HepG2 (cell line): ENCODE measurements around the gene FOXN3. TPM values are rescaled to one million over a fixed set of nuclear protein-coding genes. Genes with fewer than 3 reads are reported as not detected.

Experiments
- FOXO1 ChIP-seq: sonication (generic); formaldehyde crosslinking; IDR thresholded peaks from 2 replicates; pipeline ENCODE4 v1.4.0; 2020; ENCODE audit warnings: missing genetic modification reagents
- HHEX ChIP-seq: IDR thresholded peaks from 2 replicates; pipeline ENCODE4 v1.6.1; 2016; ENCODE audit warnings: control low read depth
- KMT2B ChIP-seq: IDR thresholded peaks from 2 replicates; pipeline ENCODE4 v1.6.1; 2016; ENCODE audit warnings: missing genetic modification reagents, missing compliant biosample characterization
- NKX3-1 ChIP-seq: sonication (generic); formaldehyde crosslinking; IDR thresholded peaks from 2 replicates; pipeline ENCODE4 v1.5.0; 2020; ENCODE audit warnings: missing genetic modification reagents
- REXO4 ChIP-seq: sonication (generic); formaldehyde crosslinking; IDR thresholded peaks from 2 replicates; pipeline ENCODE4 v1.8.0; 2022; ENCODE audit warnings: missing genetic modification reagents, mild to moderate bottlenecking, borderline replicate concordance
- TCF7L2 ChIP-seq: IDR thresholded peaks from 2 replicates; pipeline ENCODE4 v1.6.1; 2011; ENCODE audit warnings: mild to moderate bottlenecking, low read depth, low read length, moderate library complexity
- TRIM24 ChIP-seq: sonication (generic); formaldehyde crosslinking; IDR thresholded peaks from 2 replicates; pipeline ENCODE4 v1.8.0; 2022; ENCODE audit warnings: mild to moderate bottlenecking, missing genetic modification reagents
- WIZ ChIP-seq: sonication (generic); formaldehyde crosslinking; IDR thresholded peaks from 2 replicates; pipeline ENCODE4 v1.5.1; 2020; ENCODE audit warnings: mild to moderate bottlenecking, missing genetic modification reagents
- ZNF253 ChIP-seq: sonication (generic); formaldehyde crosslinking; IDR thresholded peaks from 2 replicates; pipeline ENCODE4 v1.8.0; 2022; ENCODE audit warnings: mild to moderate bottlenecking, missing genetic modification reagents, borderline replicate concordance
- ZNF260 ChIP-seq: sonication (generic); formaldehyde crosslinking; IDR thresholded peaks from 2 replicates; pipeline ENCODE4 v1.4.0; 2020; ENCODE audit warnings: missing genetic modification reagents, low read depth, mild to moderate bottlenecking, borderline replicate concordance
- ZNF761 ChIP-seq: sonication (generic); formaldehyde crosslinking; conservative IDR thresholded peaks from 2 replicates; pipeline ENCODE4 v1.4.0; 2020; ENCODE audit warnings: mild to moderate bottlenecking, missing genetic modification reagents
- polyA plus RNA-seq, 8 experiments: library from polyadenylated mRNA; depleted of rRNA in 3 of 8; stranded (reverse) in 7 of 8; unstranded in 1 of 8; fragments of >200 nt; fragmentation: Illumina TruSeq in 4 of 8; extraction: Trizol in 4 of 8; gene quantifications; 2 replicates each; pipeline versions ENCODE4 v1.2.1 to v1.2.3, GENCODE V29; 2011 to 2016; ENCODE audit warnings: low read depth in 4 of 8, missing spikeins in 1 of 8, mixed read lengths in 1 of 8; ENCODE audit not compliant: insufficient read depth in 1 of 8
- total RNA-seq, 5 experiments: library from RNA; depleted of rRNA; stranded (reverse); fragments of >200 nt; fragmentation: Illumina TruSeq; extraction: Trizol; gene quantifications; 2 replicates each; pipeline ENCODE4 v1.2.3, GENCODE V29; 2016; ENCODE audit warnings: low read depth in 1 of 5
- TF ChIP-seq, protein P1 (sequence below): sonication (generic); formaldehyde crosslinking; IDR thresholded peaks from 2 replicates; pipeline ENCODE4 v1.8.1; 2022; ENCODE audit warnings: low read depth, mild to moderate bottlenecking, missing genetic modification reagents
- TF ChIP-seq, protein P2 (sequence below): sonication (generic); formaldehyde crosslinking; IDR thresholded peaks from 2 replicates; pipeline ENCODE4 v1.4.0; 2020; ENCODE audit warnings: missing genetic modification reagents, borderline replicate concordance
- TF ChIP-seq, protein P3 (sequence below): sonication (generic); formaldehyde crosslinking; IDR thresholded peaks from 2 replicates; pipeline ENCODE4 v1.4.0; 2020; ENCODE audit warnings: missing genetic modification reagents
- TF ChIP-seq, protein P4 (sequence below): IDR thresholded peaks from 2 replicates; pipeline ENCODE4 v1.6.1; 2016; ENCODE audit warnings: low read depth
- TF ChIP-seq, protein P5 (sequence below): sonication (generic); formaldehyde crosslinking; IDR thresholded peaks from 2 replicates; pipeline ENCODE4 v1.8.1; 2023; ENCODE audit warnings: mild to moderate bottlenecking, missing genetic modification reagents

The FOXN3 gene
- total and polyA plus RNA-seq, 2 of the 13 experiments (the other 11 are each of a cell fraction or from before 2014, with no cell fraction given): 32.4 to 70.2 TPM

DNA sequence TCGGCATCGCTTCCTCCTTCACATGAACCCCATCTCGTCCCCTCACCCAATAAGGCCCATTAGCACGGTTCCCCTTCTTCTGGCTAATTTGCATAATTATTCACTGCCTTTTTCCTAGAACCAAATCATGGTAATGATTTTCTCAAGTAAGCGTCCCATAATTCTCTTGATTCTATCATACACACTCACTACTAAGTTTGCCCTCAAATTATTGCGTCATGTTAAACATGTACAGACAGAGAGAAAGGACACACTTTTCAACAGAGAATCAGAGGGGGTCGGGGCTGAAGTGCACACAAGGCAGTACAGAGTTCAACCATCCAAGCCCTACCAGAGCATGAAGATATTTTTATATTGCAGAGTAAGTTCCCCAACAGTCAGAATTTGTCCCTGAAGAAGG, 256.6 kb downstream of the FOXN3 start (continued):
- TF ChIP-seq, protein P1, sequence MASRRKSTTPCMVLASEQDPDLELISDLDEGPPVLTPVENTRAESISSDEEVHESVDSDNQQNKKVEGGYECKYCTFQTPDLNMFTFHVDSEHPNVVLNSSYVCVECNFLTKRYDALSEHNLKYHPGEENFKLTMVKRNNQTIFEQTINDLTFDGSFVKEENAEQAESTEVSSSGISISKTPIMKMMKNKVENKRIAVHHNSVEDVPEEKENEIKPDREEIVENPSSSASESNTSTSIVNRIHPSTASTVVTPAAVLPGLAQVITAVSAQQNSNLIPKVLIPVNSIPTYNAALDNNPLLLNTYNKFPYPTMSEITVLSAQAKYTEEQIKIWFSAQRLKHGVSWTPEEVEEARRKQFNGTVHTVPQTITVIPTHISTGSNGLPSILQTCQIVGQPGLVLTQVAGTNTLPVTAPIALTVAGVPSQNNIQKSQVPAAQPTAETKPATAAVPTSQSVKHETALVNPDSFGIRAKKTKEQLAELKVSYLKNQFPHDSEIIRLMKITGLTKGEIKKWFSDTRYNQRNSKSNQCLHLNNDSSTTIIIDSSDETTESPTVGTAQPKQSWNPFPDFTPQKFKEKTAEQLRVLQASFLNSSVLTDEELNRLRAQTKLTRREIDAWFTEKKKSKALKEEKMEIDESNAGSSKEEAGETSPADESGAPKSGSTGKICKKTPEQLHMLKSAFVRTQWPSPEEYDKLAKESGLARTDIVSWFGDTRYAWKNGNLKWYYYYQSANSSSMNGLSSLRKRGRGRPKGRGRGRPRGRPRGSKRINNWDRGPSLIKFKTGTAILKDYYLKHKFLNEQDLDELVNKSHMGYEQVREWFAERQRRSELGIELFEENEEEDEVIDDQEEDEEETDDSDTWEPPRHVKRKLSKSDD (CRISPR knock-in tag): no peak
- TF ChIP-seq, protein P2, sequence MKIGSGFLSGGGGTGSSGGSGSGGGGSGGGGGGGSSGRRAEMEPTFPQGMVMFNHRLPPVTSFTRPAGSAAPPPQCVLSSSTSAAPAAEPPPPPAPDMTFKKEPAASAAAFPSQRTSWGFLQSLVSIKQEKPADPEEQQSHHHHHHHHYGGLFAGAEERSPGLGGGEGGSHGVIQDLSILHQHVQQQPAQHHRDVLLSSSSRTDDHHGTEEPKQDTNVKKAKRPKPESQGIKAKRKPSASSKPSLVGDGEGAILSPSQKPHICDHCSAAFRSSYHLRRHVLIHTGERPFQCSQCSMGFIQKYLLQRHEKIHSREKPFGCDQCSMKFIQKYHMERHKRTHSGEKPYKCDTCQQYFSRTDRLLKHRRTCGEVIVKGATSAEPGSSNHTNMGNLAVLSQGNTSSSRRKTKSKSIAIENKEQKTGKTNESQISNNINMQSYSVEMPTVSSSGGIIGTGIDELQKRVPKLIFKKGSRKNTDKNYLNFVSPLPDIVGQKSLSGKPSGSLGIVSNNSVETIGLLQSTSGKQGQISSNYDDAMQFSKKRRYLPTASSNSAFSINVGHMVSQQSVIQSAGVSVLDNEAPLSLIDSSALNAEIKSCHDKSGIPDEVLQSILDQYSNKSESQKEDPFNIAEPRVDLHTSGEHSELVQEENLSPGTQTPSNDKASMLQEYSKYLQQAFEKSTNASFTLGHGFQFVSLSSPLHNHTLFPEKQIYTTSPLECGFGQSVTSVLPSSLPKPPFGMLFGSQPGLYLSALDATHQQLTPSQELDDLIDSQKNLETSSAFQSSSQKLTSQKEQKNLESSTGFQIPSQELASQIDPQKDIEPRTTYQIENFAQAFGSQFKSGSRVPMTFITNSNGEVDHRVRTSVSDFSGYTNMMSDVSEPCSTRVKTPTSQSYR (CRISPR knock-in tag): peak; percentile 46; the same call in 1 of the 2 replicates
- TF ChIP-seq FOXO1 (no peak), TCF7L2 (no peak), TRIM24 (no peak), ZNF761 (CRISPR knock-in tag) (no peak), REXO4 (no peak), ZNF260 (CRISPR knock-in tag) (no peak), NKX3-1 (no peak), KMT2B (CRISPR knock-in tag) (no peak), ZNF253 (no peak), WIZ (CRISPR knock-in tag) (no peak), HHEX (CRISPR knock-in tag) (no peak)
- TF ChIP-seq, protein P3, sequence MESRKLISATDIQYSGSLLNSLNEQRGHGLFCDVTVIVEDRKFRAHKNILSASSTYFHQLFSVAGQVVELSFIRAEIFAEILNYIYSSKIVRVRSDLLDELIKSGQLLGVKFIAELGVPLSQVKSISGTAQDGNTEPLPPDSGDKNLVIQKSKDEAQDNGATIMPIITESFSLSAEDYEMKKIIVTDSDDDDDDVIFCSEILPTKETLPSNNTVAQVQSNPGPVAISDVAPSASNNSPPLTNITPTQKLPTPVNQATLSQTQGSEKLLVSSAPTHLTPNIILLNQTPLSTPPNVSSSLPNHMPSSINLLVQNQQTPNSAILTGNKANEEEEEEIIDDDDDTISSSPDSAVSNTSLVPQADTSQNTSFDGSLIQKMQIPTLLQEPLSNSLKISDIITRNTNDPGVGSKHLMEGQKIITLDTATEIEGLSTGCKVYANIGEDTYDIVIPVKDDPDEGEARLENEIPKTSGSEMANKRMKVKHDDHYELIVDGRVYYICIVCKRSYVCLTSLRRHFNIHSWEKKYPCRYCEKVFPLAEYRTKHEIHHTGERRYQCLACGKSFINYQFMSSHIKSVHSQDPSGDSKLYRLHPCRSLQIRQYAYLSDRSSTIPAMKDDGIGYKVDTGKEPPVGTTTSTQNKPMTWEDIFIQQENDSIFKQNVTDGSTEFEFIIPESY: no peak
- TF ChIP-seq, protein P4, sequence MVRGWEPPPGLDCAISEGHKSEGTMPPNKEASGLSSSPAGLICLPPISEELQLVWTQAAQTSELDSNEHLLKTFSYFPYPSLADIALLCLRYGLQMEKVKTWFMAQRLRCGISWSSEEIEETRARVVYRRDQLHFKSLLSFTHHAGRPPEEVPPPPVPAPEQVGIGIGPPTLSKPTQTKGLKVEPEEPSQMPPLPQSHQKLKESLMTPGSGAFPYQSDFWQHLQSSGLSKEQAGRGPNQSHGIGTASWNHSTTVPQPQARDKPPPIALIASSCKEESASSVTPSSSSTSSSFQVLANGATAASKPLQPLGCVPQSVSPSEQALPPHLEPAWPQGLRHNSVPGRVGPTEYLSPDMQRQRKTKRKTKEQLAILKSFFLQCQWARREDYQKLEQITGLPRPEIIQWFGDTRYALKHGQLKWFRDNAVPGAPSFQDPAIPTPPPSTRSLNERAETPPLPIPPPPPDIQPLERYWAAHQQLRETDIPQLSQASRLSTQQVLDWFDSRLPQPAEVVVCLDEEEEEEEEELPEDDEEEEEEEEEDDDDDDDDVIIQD (CRISPR knock-in tag): no peak
- TF ChIP-seq, protein P5, sequence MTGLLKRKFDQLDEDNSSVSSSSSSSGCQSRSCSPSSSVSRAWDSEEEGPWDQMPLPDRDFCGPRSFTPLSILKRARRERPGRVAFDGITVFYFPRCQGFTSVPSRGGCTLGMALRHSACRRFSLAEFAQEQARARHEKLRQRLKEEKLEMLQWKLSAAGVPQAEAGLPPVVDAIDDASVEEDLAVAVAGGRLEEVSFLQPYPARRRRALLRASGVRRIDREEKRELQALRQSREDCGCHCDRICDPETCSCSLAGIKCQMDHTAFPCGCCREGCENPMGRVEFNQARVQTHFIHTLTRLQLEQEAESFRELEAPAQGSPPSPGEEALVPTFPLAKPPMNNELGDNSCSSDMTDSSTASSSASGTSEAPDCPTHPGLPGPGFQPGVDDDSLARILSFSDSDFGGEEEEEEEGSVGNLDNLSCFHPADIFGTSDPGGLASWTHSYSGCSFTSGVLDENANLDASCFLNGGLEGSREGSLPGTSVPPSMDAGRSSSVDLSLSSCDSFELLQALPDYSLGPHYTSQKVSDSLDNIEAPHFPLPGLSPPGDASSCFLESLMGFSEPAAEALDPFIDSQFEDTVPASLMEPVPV (CRISPR knock-in tag): no peak
